WTC11 (cell line): Measurements from ENCODE around the gene WNT11. TPM values are rescaled to one million over a fixed set of nuclear protein-coding genes. Genes with fewer than 3 reads are reported as not detected.

Source experiments
- STAT6 ChIP-seq: sonication (generic); formaldehyde crosslinking; conservative IDR thresholded peaks from 2 replicates; pipeline ENCODE4 v1.8.1; 2023; ENCODE audit warnings: mild to moderate bottlenecking, low read depth, missing genetic modification reagents, moderate library complexity
- ZNF121 ChIP-seq: sonication (generic); formaldehyde crosslinking; IDR thresholded peaks from 2 replicates; pipeline ENCODE4 v1.8.0; 2023; ENCODE audit warnings: missing genetic modification reagents
- total RNA-seq: library from RNA; stranded (reverse); gene quantifications from 3 replicates; pipeline ENCODE4 v1.2.3, GENCODE V29; 2021

Gene WNT11
- total RNA-seq, 1 experiment from 2014 or later: 0.79 TPM

- TF ChIP-seq STAT6 (CRISPR knock-in tag) (no peak), ZNF121 (CRISPR knock-in tag) (no peak)
Measured at GRCh38 chr11:76139314-76139713, 67.0 kb downstream of the WNT11 start (continued).

Other genes starting within 250 kb of the WNT11 start
- 26.9 to 27.6 TPM (median 27.4 TPM) in 3 replicates for gene THAP12, start 174.6 kb upstream of the WNT11 start, total RNA-seq
- 7.0 to 8.1 TPM (median 7.7 TPM) in 3 replicates for gene GVQW3, start 174.8 kb upstream of the WNT11 start, total RNA-seq
- gene EMSY, start 238.5 kb upstream of the WNT11 start, total RNA-seq: 25.3 to 31.1 TPM (median 29.2 TPM) in 3 replicates